IMR-90 (cell line): ENCODE data around the gene DPEP2NB. TPM values are rescaled to one million over a fixed set of nuclear protein-coding genes. Genes with fewer than 3 reads are reported as not detected.

Source experiments
- ATAC-seq: fragments of 200-7000 bp; cut with Tn5 transposase; 2 replicates; pipeline ENCODE4 v1.9.1; 2020; ENCODE audit warnings: low read depth, mild to moderate bottlenecking, moderate library complexity
- BruUV-seq: library from RNA; stranded (reverse); fragments of 400-500 nt; replicated peaks from 2 replicates; lab custom pipeline; 2021; lab: Mats Ljungman, UMichigan
- CTCF ChIA-PET: fragments of 300-600 bp; formaldehyde crosslinking; extraction: SDS; loops from one replicate; lab custom pipeline; 2021; ENCODE audit warnings: antibody characterized with exemption; lab: Yijun Ruan, JAX
- POLR2A ChIA-PET: fragments of 300-600 bp; sonication (Branson Sonifier 250); formaldehyde crosslinking; loops from one replicate; lab custom pipeline; 2022; ENCODE audit warnings: antibody characterized with exemption; ENCODE audit not compliant: unreplicated experiment; lab: Charles Lee
- DNase-seq: peaks from one replicate; pipeline ENCODE4 v3.0.0; 2013
- H2AFZ ChIP-seq: replicated peaks from 2 replicates; pipeline ENCODE3; 2013; ENCODE audit warnings: low read length, mild to moderate bottlenecking; ENCODE audit not compliant: poor library complexity
- H2AK5ac ChIP-seq: 2 replicates; pipeline ENCODE4 v1.6.1; 2013; ENCODE audit warnings: low read depth, low read length, inconsistent platforms
- H2AK9ac ChIP-seq: replicated peaks from 2 replicates; pipeline ENCODE3; 2013; ENCODE audit warnings: mild to moderate bottlenecking, low read depth, low read length, moderate library complexity; ENCODE audit not compliant: poor library complexity
- H2BK120ac ChIP-seq: 2 replicates; pipeline ENCODE4 v1.6.1; 2013; ENCODE audit warnings: low read depth, low read length, inconsistent platforms
- H2BK15ac ChIP-seq: 3 replicates; pipeline ENCODE4 v1.6.1; 2013; ENCODE audit warnings: low read depth, low read length, inconsistent platforms
- H2BK20ac ChIP-seq: 2 replicates; pipeline ENCODE4 v1.6.1; 2013; ENCODE audit warnings: low read depth, mild to moderate bottlenecking, inconsistent platforms, low read length, moderate library complexity
- H2BK5ac ChIP-seq: 2 replicates; pipeline ENCODE4 v1.6.1; 2013; ENCODE audit warnings: mild to moderate bottlenecking, low read depth, low read length, inconsistent platforms; ENCODE audit not compliant: poor library complexity, severe bottlenecking
- H3K14ac ChIP-seq: replicated peaks from 2 replicates; pipeline ENCODE4 v1.6.1; 2013; ENCODE audit warnings: low read depth, low read length, inconsistent platforms
- H3K18ac ChIP-seq: 2 replicates; pipeline ENCODE4 v1.6.1; 2013; ENCODE audit warnings: low read depth, low read length, control low read depth
- H3K23ac ChIP-seq: 2 replicates; pipeline ENCODE4 v1.6.1; 2013; ENCODE audit warnings: low read depth, low read length, inconsistent platforms
- H3K27ac ChIP-seq: 2 replicates; pipeline ENCODE4 v1.5.1; 2013; ENCODE audit warnings: mild to moderate bottlenecking, control low read depth, low read length; ENCODE audit not compliant: insufficient read depth
- H3K27me3 ChIP-seq: 2 replicates; pipeline ENCODE4 v1.6.1; 2013; ENCODE audit warnings: low read length; ENCODE audit not compliant: control insufficient read depth, insufficient read depth
- H3K36me3 ChIP-seq: 2 replicates; pipeline ENCODE4 v1.6.1; 2013; ENCODE audit warnings: low read length, mixed read lengths; ENCODE audit not compliant: control insufficient read depth, insufficient read depth
- H3K4ac ChIP-seq: 2 replicates; pipeline ENCODE4 v1.6.1; 2013; ENCODE audit warnings: low read depth, low read length, inconsistent platforms
- H3K4me1 ChIP-seq: 2 replicates; pipeline ENCODE4 v1.6.1; 2013; ENCODE audit warnings: low read length, mixed read lengths; ENCODE audit not compliant: control insufficient read depth, insufficient read depth
- H3K4me2 ChIP-seq: 2 replicates; pipeline ENCODE4 v1.6.1; 2013; ENCODE audit warnings: low read depth, mild to moderate bottlenecking, control low read depth, low read length, moderate library complexity
- H3K4me3 ChIP-seq: 2 replicates; pipeline ENCODE4 v1.5.1; 2013; ENCODE audit warnings: low read depth, mild to moderate bottlenecking, control low read depth, low read length, moderate library complexity; ENCODE audit not compliant: insufficient read depth
- H3K56ac ChIP-seq: 2 replicates; pipeline ENCODE4 v1.6.1; 2013; ENCODE audit warnings: low read length, inconsistent platforms; ENCODE audit not compliant: insufficient read depth; ENCODE audit errors: extremely low read depth
- H3K79me1 ChIP-seq, 2 experiments: 2 replicates each; pipeline ENCODE4 v1.6.1; 2013; ENCODE audit warnings: low read length in 2 of 2, inconsistent platforms in 1 of 2, low read depth in 1 of 2
- H3K9ac ChIP-seq: 2 replicates; pipeline ENCODE4 v1.6.1; 2013; ENCODE audit warnings: low read depth, low read length, control low read depth
- H3K9me1 ChIP-seq: 2 replicates; pipeline ENCODE4 v1.6.1; 2013; ENCODE audit warnings: low read length, inconsistent platforms; ENCODE audit not compliant: insufficient read depth
- H3K9me3 ChIP-seq: 2 replicates; pipeline ENCODE4 v1.6.1; 2013; ENCODE audit warnings: low read length; ENCODE audit not compliant: control insufficient read depth, insufficient read depth
- H4K20me1 ChIP-seq: 2 replicates; pipeline ENCODE4 v1.6.1; 2013; ENCODE audit warnings: low read length, inconsistent platforms; ENCODE audit not compliant: insufficient read depth
- H4K5ac ChIP-seq: 2 replicates; pipeline ENCODE4 v1.6.1; 2013; ENCODE audit warnings: mild to moderate bottlenecking, low read depth, low read length, control low read depth
- H4K8ac ChIP-seq, 2 experiments: 2 replicates each; pipeline ENCODE4 v1.6.1; 2013; ENCODE audit warnings: low read depth in 2 of 2, low read length in 2 of 2, control low read depth in 1 of 2, inconsistent platforms in 1 of 2
- H4K91ac ChIP-seq: 2 replicates; pipeline ENCODE4 v1.6.1; 2013; ENCODE audit warnings: low read depth, low read length, inconsistent platforms; ENCODE audit not compliant: insufficient read depth
- CTCF ChIP-seq: conservative IDR thresholded peaks from 2 replicates; pipeline ENCODE4 v1.5.1; 2012; ENCODE audit warnings: mild to moderate bottlenecking, low read depth, low read length, improper control_type of control experiment
- MAZ ChIP-seq: IDR thresholded peaks from 2 replicates; pipeline ENCODE4 v1.6.1; 2012; ENCODE audit warnings: low read depth, mild to moderate bottlenecking, low read length, improper control_type of control experiment, moderate library complexity, borderline replicate concordance
- RCOR1 ChIP-seq: IDR thresholded peaks from 2 replicates; pipeline ENCODE4 v1.6.1; 2012; ENCODE audit warnings: mild to moderate bottlenecking, low read length, improper control_type of control experiment; ENCODE audit not compliant: insufficient replicate concordance
- WGBS, 2 experiments: methylation state at CpG; one replicate each; pipeline versions ENCODE4 v1.1.5 to v1.1.7; 2013; ENCODE audit warnings: missing lambda C conversion rate in 2 of 2; ENCODE audit not compliant: insufficient read length in 1 of 2; ENCODE audit errors: extremely low coverage in 2 of 2; 5-methylcytosine and 5-hydroxymethylcytosine counted together
- dilution Hi-C: fragments of 300-500 bp; cut with HindIII; formaldehyde crosslinking; loops from one replicate; pipeline ENCODE4 v1.14.3; 2018; ENCODE audit warnings: low sequenced_read_pairs; ENCODE audit not compliant: unreplicated experiment
- in situ Hi-C: fragments of 300-500 bp; cut with MboI; formaldehyde crosslinking; loops from 3 replicates; pipeline ENCODE4 v1.14.3; 2019; ENCODE audit warnings: low sequenced_read_pairs, inconsistent platforms, mixed read lengths
- intact Hi-C: fragments of 100-400 bp; cut with micrococcal nuclease; formaldehyde crosslinking; loops from 2 replicates; pipeline ENCODE4 v1.10.0; 2022
- polyA plus RNA-seq, 3 experiments: library from polyadenylated mRNA; depleted of rRNA; stranded (reverse); fragments of >200 nt; gene quantifications; 2 replicates each; pipeline ENCODE4 v1.2.3, GENCODE V29; 2012; ENCODE audit warnings: low replicate concordance in 1 of 3
- total RNA-seq: library from RNA; depleted of rRNA; stranded (reverse); fragments of >200 nt; gene quantifications from 2 replicates; pipeline ENCODE4 v1.2.3, GENCODE V29; 2012

Gene DPEP2NB
- total and polyA plus RNA-seq, 2 of the 4 experiments (the other 2 are of a cell fraction), result not detected

- Histone ChIP-seq H2AK9ac (no peak overlapping the region), H3K79me1 (no peaks in the 10 kb centered on the region), H3K36me3 (no peaks in the 10 kb centered on the region), H2BK20ac (no peak overlapping the region), H4K20me1 (no peaks in the 10 kb centered on the region; the same call in 1 of the 2 replicates), H3K23ac (no peak overlapping the region), H3K27ac (no peak overlapping the region), H2BK5ac (no peak overlapping the region), H3K4me2 (no peak overlapping the region), H4K8ac (no peak overlapping the region), H2AK5ac (no peak overlapping the region), H2BK15ac (no peak overlapping the region), H3K4me3 (no peak overlapping the region), H3K4me1 (peaks cover 5% of the 10 kb centered on the region; the same call in 1 of the 2 replicates), H3K56ac (no peak overlapping the region), H2AFZ (no peak overlapping the region), H3K14ac (no peak overlapping the region), H4K91ac (no peak overlapping the region), H3K9ac (no peak overlapping the region), H3K27me3 (peaks cover 5% of the 10 kb centered on the region; the same call in 1 of the 2 replicates), H3K9me3 (no peaks in the 10 kb centered on the region), H4K5ac (no peak overlapping the region), H2BK120ac (no peak overlapping the region), H3K9me1 (no peaks in the 10 kb centered on the region; the same call in 1 of the 2 replicates), H3K4ac (no peak overlapping the region), H3K18ac (no peak overlapping the region)
- WGBS, 2 experiments, result 0% methylated on average over 1 of the region's 8 CpGs; no CpG with 5 or more reads in 1 of the 2 experiments
- no peak for DNase-seq
- CTCF ChIA-PET, result no interaction called here
- dilution Hi-C loops, result no loop called here
- in situ Hi-C loops, result loop anchor here (10.0 kb wide), 1 partner anchor 235 kb away; no protein-coding TSS in a partner anchor
- no TSS peak for BruUV-seq
- ATAC-seq, result no peak
- TF ChIP-seq MAZ (no peak), CTCF (no peak), RCOR1 (no peak)
- POLR2A ChIA-PET, result no interaction called here
- intact Hi-C loops, result no loop called here
Observed at GRCh38 chr16:67989322-67990017, 26.2 kb downstream of the DPEP2NB start.
